Hepatocyte (in vitro differentiated cells): ENCODE results near the gene HEMK1. TPM values are rescaled to one million over a fixed set of nuclear protein-coding genes. Genes with fewer than 3 reads are reported as not detected.

Experiments used
- DNase-seq: peaks from one replicate; pipeline ENCODE4 v3.0.0-alpha.2; 2016; ENCODE audit warnings: low spot score
- H2AFZ ChIP-seq: fragments of 200-600 bp; sonication (generic); 2 replicates; pipeline ENCODE4 v1.6.0; 2016; ENCODE audit warnings: antibody characterized with exemption, mild to moderate bottlenecking
- H3K27ac ChIP-seq: fragments of 200-600 bp; sonication (generic); 2 replicates; pipeline ENCODE4 v1.5.1; 2016; ENCODE audit warnings: mild to moderate bottlenecking
- H3K27me3 ChIP-seq: fragments of 200-600 bp; sonication (generic); 2 replicates; pipeline ENCODE4 v1.6.1; 2016
- H3K36me3 ChIP-seq: fragments of 200-600 bp; sonication (generic); replicated peaks from 2 replicates; pipeline ENCODE4 v1.5.1; 2016; ENCODE audit warnings: low read depth; ENCODE audit not compliant: insufficient read depth
- H3K4me1 ChIP-seq: fragments of 200-600 bp; sonication (generic); 2 replicates; pipeline ENCODE4 v1.5.1; 2016; ENCODE audit warnings: mild to moderate bottlenecking, moderate library complexity; ENCODE audit not compliant: insufficient read depth
- H3K4me2 ChIP-seq: fragments of 200-600 bp; sonication (generic); 2 replicates; pipeline ENCODE4 v1.6.0; 2016
- H3K4me3 ChIP-seq: fragments of 200-600 bp; sonication (generic); 2 replicates; pipeline ENCODE4 v1.5.1; 2016; ENCODE audit warnings: mild to moderate bottlenecking
- H3K79me2 ChIP-seq: fragments of 200-600 bp; sonication (generic); 2 replicates; pipeline ENCODE4 v1.6.0; 2017; ENCODE audit warnings: mild to moderate bottlenecking
- H3K9me2 ChIP-seq: fragments of 200-600 bp; sonication (generic); replicated peaks from 2 replicates; pipeline ENCODE4 v1.6.0; 2017; ENCODE audit warnings: mild to moderate bottlenecking; ENCODE audit not compliant: insufficient read depth
- H3K9me3 ChIP-seq: fragments of 200-600 bp; sonication (generic); 2 replicates; pipeline ENCODE4 v1.5.1; 2016; ENCODE audit warnings: low read depth, mild to moderate bottlenecking
- H4K20me1 ChIP-seq: fragments of 200-600 bp; sonication (generic); 2 replicates; pipeline ENCODE4 v1.6.0; 2016; ENCODE audit warnings: mild to moderate bottlenecking; ENCODE audit not compliant: insufficient read depth, poor library complexity, severe bottlenecking
- EZH2 ChIP-seq: fragments of 200-600 bp; sonication (generic); IDR thresholded peaks from 2 replicates; pipeline ENCODE4 v1.6.1; 2016; ENCODE audit warnings: antibody characterized with exemption, mild to moderate bottlenecking, borderline replicate concordance
- EZH2phosphoT487 ChIP-seq: fragments of 200-600 bp; sonication (generic); IDR thresholded peaks from one replicate; pipeline ENCODE4 v1.6.1; 2018; ENCODE audit warnings: antibody characterized with exemption, mild to moderate bottlenecking, low read depth, moderate library complexity; ENCODE audit not compliant: unreplicated experiment, severe bottlenecking
- WGBS: methylation state at CpG from one replicate; pipeline ENCODE4 v1.1.6; 2016; ENCODE audit warnings: low lambda C conversion rate; ENCODE audit errors: missing lambda C conversion rate; 5-methylcytosine and 5-hydroxymethylcytosine counted together
- polyA plus RNA-seq: library from polyadenylated mRNA; unstranded; fragments of >200 nt; fragmentation: Nextera tagmentation; extraction: Ambion mirVana; gene quantifications from 2 replicates; pipeline ENCODE4 v1.2.1, GENCODE V29; 2016
- total RNA-seq: library from RNA; depleted of rRNA; stranded (reverse); fragments of >200 nt; gene quantifications from 2 replicates; pipeline ENCODE4 v1.2.3, GENCODE V29; 2014
- TF ChIP-seq, protein P1 (sequence below): fragments of 200-600 bp; sonication (generic); IDR thresholded peaks from 2 replicates; pipeline ENCODE4 v1.5.1; 2016; ENCODE audit warnings: antibody characterized with exemption, mild to moderate bottlenecking; ENCODE audit not compliant: poor library complexity

HEMK1 gene
- total and polyA plus RNA-seq, 2 experiments from 2014 or later, result 18.6 to 27.2 TPM

DNA sequence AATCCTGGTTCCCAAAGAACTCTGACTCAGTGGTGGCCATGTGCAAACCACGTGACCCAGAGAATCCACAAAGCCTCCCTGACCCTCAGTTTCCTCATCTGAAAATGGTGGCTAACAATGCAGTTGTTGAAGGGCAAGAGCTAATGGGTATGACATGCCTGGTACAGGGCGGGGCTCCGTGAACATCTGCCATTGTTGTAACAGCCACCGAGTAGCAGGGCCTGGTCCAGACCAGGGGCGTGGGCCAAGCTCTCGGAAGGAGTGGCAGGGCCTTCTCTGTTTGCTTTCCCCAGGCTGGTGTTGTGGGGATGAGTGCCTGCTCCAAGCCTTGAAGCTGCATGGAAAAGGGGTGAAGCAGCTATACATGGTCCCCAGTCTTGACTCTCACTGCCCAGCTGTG lies 61.1 kb downstream of the HEMK1 start:
- no peak for TF ChIP-seq EZH2
- TF ChIP-seq EZH2phosphoT487, result no peak
- TF ChIP-seq, protein P1, sequence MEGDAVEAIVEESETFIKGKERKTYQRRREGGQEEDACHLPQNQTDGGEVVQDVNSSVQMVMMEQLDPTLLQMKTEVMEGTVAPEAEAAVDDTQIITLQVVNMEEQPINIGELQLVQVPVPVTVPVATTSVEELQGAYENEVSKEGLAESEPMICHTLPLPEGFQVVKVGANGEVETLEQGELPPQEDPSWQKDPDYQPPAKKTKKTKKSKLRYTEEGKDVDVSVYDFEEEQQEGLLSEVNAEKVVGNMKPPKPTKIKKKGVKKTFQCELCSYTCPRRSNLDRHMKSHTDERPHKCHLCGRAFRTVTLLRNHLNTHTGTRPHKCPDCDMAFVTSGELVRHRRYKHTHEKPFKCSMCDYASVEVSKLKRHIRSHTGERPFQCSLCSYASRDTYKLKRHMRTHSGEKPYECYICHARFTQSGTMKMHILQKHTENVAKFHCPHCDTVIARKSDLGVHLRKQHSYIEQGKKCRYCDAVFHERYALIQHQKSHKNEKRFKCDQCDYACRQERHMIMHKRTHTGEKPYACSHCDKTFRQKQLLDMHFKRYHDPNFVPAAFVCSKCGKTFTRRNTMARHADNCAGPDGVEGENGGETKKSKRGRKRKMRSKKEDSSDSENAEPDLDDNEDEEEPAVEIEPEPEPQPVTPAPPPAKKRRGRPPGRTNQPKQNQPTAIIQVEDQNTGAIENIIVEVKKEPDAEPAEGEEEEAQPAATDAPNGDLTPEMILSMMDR, result no peak
- Histone ChIP-seq H3K9me3 (no peaks in the 10 kb centered on the region), H2AFZ (no peak overlapping the region), H3K36me3 (no peaks in the 10 kb centered on the region), H3K27me3 (no peaks in the 10 kb centered on the region), H3K4me1 (no peaks in the 10 kb centered on the region), H3K4me3 (no peak overlapping the region), H3K9me2 (no peaks in the 10 kb centered on the region), H3K79me2 (peaks cover 34% of the 10 kb centered on the region), H4K20me1 (peaks cover 18% of the 10 kb centered on the region), H3K27ac (no peak overlapping the region), H3K4me2 (no peak overlapping the region)
- WGBS, result 94% methylated on average over 6 of the region's 6 CpGs
- DNase-seq, result no peak

DNA sequence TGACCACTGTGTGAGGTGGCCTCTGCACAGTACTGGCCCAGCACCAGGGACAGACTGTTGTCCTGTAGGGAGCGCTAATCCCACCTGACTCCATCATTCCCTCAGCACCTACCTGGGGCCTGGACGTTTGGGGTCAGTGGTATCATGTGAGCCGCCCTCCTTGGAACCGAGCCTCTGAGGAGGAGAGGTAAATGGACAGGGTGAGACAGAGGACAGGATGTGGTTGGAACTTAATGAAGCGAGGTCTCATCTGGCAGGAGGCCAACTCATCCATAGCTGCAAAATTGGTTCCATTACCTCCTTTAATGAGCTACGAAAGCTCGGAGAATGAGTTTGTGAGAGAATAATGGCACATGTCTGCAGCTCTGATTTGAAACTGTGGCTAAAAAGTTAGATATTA lies 61.6 kb downstream of the HEMK1 start:
- Histone ChIP-seq H3K9me3 (no peaks in the 10 kb centered on the region), H3K4me2 (no peak overlapping the region), H3K36me3 (no peaks in the 10 kb centered on the region), H3K9me2 (no peaks in the 10 kb centered on the region), H3K79me2 (peaks cover 30% of the 10 kb centered on the region), H2AFZ (no peak overlapping the region), H4K20me1 (peaks cover 18% of the 10 kb centered on the region), H3K27me3 (no peaks in the 10 kb centered on the region), H3K27ac (no peak overlapping the region), H3K4me3 (no peak overlapping the region), H3K4me1 (no peaks in the 10 kb centered on the region)
- TF ChIP-seq, protein P1, result no peak
- no peak for TF ChIP-seq EZH2
- no peak for TF ChIP-seq EZH2phosphoT487
- WGBS, result 63% methylated on average over 7 of the region's 7 CpGs
- no peak for DNase-seq

DNA sequence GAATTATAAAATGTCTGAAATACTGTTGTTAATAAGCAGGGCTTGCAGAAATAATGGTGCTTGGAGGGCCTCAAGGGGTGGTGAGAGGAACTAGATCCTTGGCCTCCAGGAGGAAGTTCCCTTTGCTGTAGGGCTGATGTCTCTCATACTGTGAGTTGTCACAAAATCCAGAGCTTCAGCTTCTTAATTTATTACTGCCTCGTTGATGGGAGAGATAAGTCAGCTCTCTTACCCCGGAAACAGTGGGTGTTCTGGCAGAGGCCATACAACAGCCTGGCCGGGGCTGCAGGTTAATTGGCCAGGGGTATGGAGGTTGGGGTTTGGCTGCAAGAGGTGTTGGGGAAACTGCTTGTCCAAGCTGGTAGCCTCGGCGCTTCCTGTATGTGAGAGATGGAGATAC lies 63.1 kb downstream of the HEMK1 start:
- TF ChIP-seq EZH2, result no peak
- TF ChIP-seq, protein P1, result no peak
- TF ChIP-seq EZH2phosphoT487, result no peak
- no peak overlapping the region for H3K4me2 ChIP-seq

More for the DNA sequence above, 63.1 kb downstream of the HEMK1 start:
- DNase-seq, result no peak
- Histone ChIP-seq H3K36me3 (no peaks in the 10 kb centered on the region), H4K20me1 (peaks cover 15% of the 10 kb centered on the region), H2AFZ (no peak overlapping the region), H3K4me1 (no peaks in the 10 kb centered on the region), H3K9me3 (no peaks in the 10 kb centered on the region), H3K9me2 (no peaks in the 10 kb centered on the region), H3K4me3 (no peak overlapping the region), H3K79me2 (peaks cover 30% of the 10 kb centered on the region), H3K27ac (no peak overlapping the region), H3K27me3 (no peaks in the 10 kb centered on the region)
- 50% methylated on average over 5 of the region's 5 CpGs for WGBS
